ENCODE results near the gene MICAL3.
A peak's percentile ranks its signal among the peaks of the same experiment; 100 is the strongest.
"Not testable (repeated sequence)": the region's sequence is repeated elsewhere in the genome, so short reads cannot be mapped to it uniquely, and the experiment has no call there.

The MICAL3 gene

DNA sequence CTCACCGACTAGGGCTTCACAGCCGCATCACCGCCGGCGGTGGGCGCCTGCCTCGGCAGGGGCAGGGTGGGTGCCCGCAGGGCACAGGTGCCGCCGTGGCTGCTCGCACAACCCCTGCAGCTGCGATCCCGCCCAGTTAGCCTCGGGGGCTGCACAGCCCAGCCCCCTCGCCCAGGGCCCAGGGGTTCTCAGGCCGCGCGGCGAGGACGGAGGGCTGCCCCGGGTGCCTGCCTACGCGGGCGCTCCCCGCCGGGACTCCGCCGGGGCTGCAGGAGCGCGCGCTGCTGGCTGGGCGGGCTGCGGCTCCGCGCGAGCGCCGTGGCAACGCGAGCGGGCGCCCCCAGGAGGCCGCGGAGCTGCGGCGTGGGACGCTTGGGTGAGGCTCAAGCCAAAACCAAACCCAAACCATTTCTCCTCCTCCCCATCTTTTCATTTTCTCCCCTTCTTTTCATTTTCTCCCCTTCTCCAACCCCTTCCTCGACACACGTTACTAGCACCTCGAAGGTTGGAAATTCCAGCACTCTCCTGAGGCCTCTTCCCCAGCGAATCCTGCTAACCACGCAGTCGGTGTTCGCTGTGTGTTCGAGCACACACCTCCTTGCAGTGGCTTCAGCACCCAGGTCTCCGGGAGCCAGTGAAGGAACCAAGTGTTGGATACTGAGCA lies at the start of gene MICAL3:
MICAL3 (minus strand) TSS at position 286 of the 664 bp plus-strand sequence. CDS start 117,749 bp downstream, outside the sequence.
- Histone ChIP-seq H3K9me3 (ENCODE audit: insufficient read depth, low read length) (no peaks in the 10 kb centered on the region), H3K27me3 (ENCODE audit: low read depth, low read length) (peaks cover 23% of the 10 kb centered on the region), H3K4me2 (ENCODE audit: low read length) (peak within 1 kb of the TSS; percentile 76), H3K9ac (ENCODE audit: low read length) (peak within 1 kb of the TSS; percentile 64), H3K4me3 (ENCODE audit: low read length) (peak within 1 kb of the TSS; percentile 79), H3K27ac (ENCODE audit: low read length) (peak within 1 kb of the TSS; percentile 0; the same call in 1 of the 2 replicates), H4K20me1 (ENCODE audit: insufficient read depth, low read length) (no peaks in the 10 kb centered on the region), H3K79me2 (ENCODE audit: low read length) (no peaks in the 10 kb centered on the region), H3K36me3 (replicated peaks; ENCODE audit: low read depth, low read length) (no peaks in the 10 kb centered on the region), H3K4me1 (ENCODE audit: low read length) (peaks cover 22% of the 10 kb centered on the region), H2AFZ (ENCODE audit: low read depth, low read length) (peak within 1 kb of the TSS; percentile 95)
- TF ChIP-seq CTCF (IDR thresholded peaks at IDR 0.05; ENCODE audit: low read depth, low read length) = peak; percentile 65
- TF ChIP-seq EZH2phosphoT487 (IDR thresholded peaks at IDR 0.05; ENCODE audit: low read depth) = no peak

- H3K4me3 ChIP-seq (ENCODE audit: low read length); H3K27ac ChIP-seq (ENCODE audit: low read length); H2AFZ ChIP-seq (ENCODE audit: low read depth, low read length); H3K9ac ChIP-seq (ENCODE audit: low read length); H3K27me3 ChIP-seq (ENCODE audit: low read depth, low read length); H3K36me3 ChIP-seq (replicated peaks; ENCODE audit: low read depth, low read length); H3K4me2 ChIP-seq (ENCODE audit: low read length); H4K20me1 ChIP-seq (ENCODE audit: insufficient read depth, low read length); H3K9me3 ChIP-seq (ENCODE audit: insufficient read depth, low read length): not testable (repeated sequence)
- Histone ChIP-seq H3K4me1 (ENCODE audit: low read length) (peaks cover 54% of the 10 kb centered on the region), H3K79me2 (ENCODE audit: low read length) (peaks cover 13% of the 10 kb centered on the region)
These were observed 49.6 kb upstream of the MICAL3 start for GRCh38 chr22:18073927-18074326.

DNA sequence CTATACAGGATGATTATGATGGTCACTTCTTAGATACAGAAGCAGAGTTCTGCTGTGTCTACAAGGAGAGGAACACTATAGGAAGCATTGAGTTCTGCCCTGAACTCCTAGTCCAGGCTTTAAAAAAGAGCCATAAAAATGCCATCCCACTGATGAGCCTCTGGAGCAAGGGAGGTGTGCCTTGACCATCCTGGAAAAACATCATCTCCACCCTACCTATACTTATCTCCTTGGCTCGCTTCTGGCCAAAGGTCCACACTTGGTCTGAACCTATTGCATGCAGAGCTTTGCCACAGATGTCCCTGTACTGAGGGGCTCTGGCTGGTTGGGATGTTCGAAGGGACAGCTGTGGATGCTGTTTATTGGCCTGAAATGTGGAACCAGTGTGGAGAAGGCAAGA lies 49.1 kb upstream of the MICAL3 start:
- TF ChIP-seq EZH2phosphoT487 (IDR thresholded peaks at IDR 0.05; ENCODE audit: low read depth) (no peak), CTCF (IDR thresholded peaks at IDR 0.05; ENCODE audit: low read depth, low read length) (no peak)
- H3K36me3 ChIP-seq (replicated peaks; ENCODE audit: low read depth, low read length) = no peaks in the 10 kb centered on the region
- no peaks in the 10 kb centered on the region for H3K27me3 ChIP-seq (ENCODE audit: low read depth, low read length)
- H2AFZ ChIP-seq (ENCODE audit: low read depth, low read length) = no peak overlapping the region
- no peaks in the 10 kb centered on the region for H4K20me1 ChIP-seq (ENCODE audit: insufficient read depth, low read length)
- no peak overlapping the region for H3K4me3 ChIP-seq (ENCODE audit: low read length)
- H3K9ac ChIP-seq (ENCODE audit: low read length) = no peak overlapping the region
- H3K79me2 ChIP-seq (ENCODE audit: low read length) = peaks cover 9% of the 10 kb centered on the region
- no peaks in the 10 kb centered on the region for H3K9me3 ChIP-seq (ENCODE audit: insufficient read depth, low read length)
- H3K4me1 ChIP-seq (ENCODE audit: low read length) = peaks cover 55% of the 10 kb centered on the region
- no peak overlapping the region for H3K4me2 ChIP-seq (ENCODE audit: low read length)
- H3K27ac ChIP-seq (ENCODE audit: low read length) = no peak overlapping the region

DNA sequence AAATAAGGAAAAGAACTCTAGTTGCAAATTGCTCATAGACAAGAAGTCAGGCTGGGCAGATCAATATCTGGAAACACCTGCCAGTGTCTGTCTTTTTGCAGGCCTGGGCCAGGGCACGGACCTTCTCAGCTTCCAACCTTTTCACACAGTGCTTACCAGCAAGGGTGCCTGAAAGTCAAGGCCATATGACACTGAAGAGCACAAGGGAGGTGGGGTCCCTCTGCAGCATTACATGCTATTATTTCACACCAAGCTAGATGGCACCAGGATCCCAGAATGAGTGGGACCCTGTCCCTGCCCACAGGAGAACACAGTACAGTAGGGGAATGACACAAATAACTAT lies 47.6 kb upstream of the MICAL3 start:
- H3K9ac ChIP-seq (ENCODE audit: low read length) = 0 out of 2 replicates have a peak overlapping the region, but pooled peaks have one; percentile 15
- H3K4me1 ChIP-seq (ENCODE audit: low read length) = peaks cover 66% of the 10 kb centered on the region
- 0 out of 2 replicates have a peak, but pooled peaks cover 3% of the 10 kb centered on the region for H3K79me2 ChIP-seq (ENCODE audit: low read length)
- H3K27me3 ChIP-seq (ENCODE audit: low read depth, low read length) = no peaks in the 10 kb centered on the region
- no peak overlapping the region for H3K4me3 ChIP-seq (ENCODE audit: low read length)
- no peaks in the 10 kb centered on the region for H3K36me3 ChIP-seq (replicated peaks; ENCODE audit: low read depth, low read length)
- H3K4me2 ChIP-seq (ENCODE audit: low read length) = peak overlapping the region; percentile 56
- 0 out of 2 replicates have a peak overlapping the region, but pooled peaks have one; percentile 21 for H2AFZ ChIP-seq (ENCODE audit: low read depth, low read length)
- no peaks in the 10 kb centered on the region for H4K20me1 ChIP-seq (ENCODE audit: insufficient read depth, low read length)
- H3K27ac ChIP-seq (ENCODE audit: low read length) = peak overlapping the region; percentile 26; the same call in 1 of the 2 replicates
- H3K9me3 ChIP-seq (ENCODE audit: insufficient read depth, low read length) = no peaks in the 10 kb centered on the region
- TF ChIP-seq CTCF (IDR thresholded peaks at IDR 0.05; ENCODE audit: low read depth, low read length) = peak; percentile 29
- no peak for TF ChIP-seq EZH2phosphoT487 (IDR thresholded peaks at IDR 0.05; ENCODE audit: low read depth)

- H4K20me1 ChIP-seq (ENCODE audit: insufficient read depth, low read length); H3K36me3 ChIP-seq (replicated peaks; ENCODE audit: low read depth, low read length); H3K4me3 ChIP-seq (ENCODE audit: low read length); H3K79me2 ChIP-seq (ENCODE audit: low read length); H3K9me3 ChIP-seq (ENCODE audit: insufficient read depth, low read length); H3K27me3 ChIP-seq (ENCODE audit: low read depth, low read length): not testable (repeated sequence)
- Histone ChIP-seq H3K9ac (ENCODE audit: low read length) (0 out of 2 replicates have a peak overlapping the region, but pooled peaks have one; percentile 15), H2AFZ (ENCODE audit: low read depth, low read length) (0 out of 2 replicates have a peak overlapping the region, but pooled peaks have one; percentile 21), H3K4me2 (ENCODE audit: low read length) (peak overlapping the region; percentile 56), H3K27ac (ENCODE audit: low read length) (peak overlapping the region; percentile 26; the same call in 1 of the 2 replicates), H3K4me1 (ENCODE audit: low read length) (peaks cover 66% of the 10 kb centered on the region)
These were observed 47.1 kb upstream of the MICAL3 start for GRCh38 chr22:18071307-18071967.

Data from OCI-LY3 (cell line).